Measurements from ENCODE around the gene E4F1. TPM values are rescaled to one million over a fixed set of nuclear protein-coding genes. Genes with fewer than 3 reads are reported as not detected.

E4F1 gene
- total and polyA plus RNA-seq, 2 of the 8 experiments (the other 6 are each of a cell fraction or from before 2014, with no cell fraction given) = 22.2 to 27.0 TPM

- CTCF ChIA-PET (ENCODE audit: partially characterized antibody) = interaction anchor here (0.6 to 2.7 kb wide), 3 partner anchors 11 to 39 kb away, joined by 3 to 9 read pairs (median 3); no protein-coding TSS in a partner anchor
- FAIRE-seq = no peak
- 96% methylated on average over 50 of the region's 51 CpGs; no CpG with 5 or more reads in 1 of the 2 experiments for WGBS, 2 experiments (ENCODE audit: extremely low coverage in 1 of 2, insufficient coverage in 1 of 2, insufficient read length in 1 of 2, insufficient replicate concordance in 2 of 2, low coverage in 1 of 2, low lambda C conversion rate in 2 of 2, missing lambda C conversion rate in 1 of 2)
- TF ChIP-seq CTBP2 (IDR thresholded peaks at IDR 0.05; ENCODE audit: borderline replicate concordance, insufficient read depth, insufficient read length, low read length) = no peak
- no peak for TF ChIP-seq SIX5 (IDR thresholded peaks at IDR 0.05; ENCODE audit: low read depth, low read length)
- TF ChIP-seq POLR2AphosphoS5 (IDR thresholded peaks at IDR 0.05; ENCODE audit: low read depth, low read length) = no peak; the same call in 1 of the 2 replicates
Measured at GRCh38 chr16:2233872-2234812, 10.8 kb downstream of the E4F1 start.

More at GRCh38 chr16:2233872-2234812, 10.8 kb downstream of the E4F1 start:
- DNase-seq (ENCODE audit: low read depth in 1 of 2, low spot score in 2 of 2) = no peak
- POLR2A ChIA-PET (ENCODE audit: partially characterized antibody) = interaction anchor here (0.6 to 3.1 kb wide), 4 partner anchors 18 to 28 kb away, joined by 3 to 14 read pairs (median 4); partner anchors contain the start of gene ECI1
- no peak overlapping the region for H2BK5ac ChIP-seq (ENCODE audit: low read depth, low read length)
- no peak overlapping the region for H2BK12ac ChIP-seq (ENCODE audit: low read depth, low read length)
- H2BK20ac ChIP-seq (ENCODE audit: low read length) = no peak overlapping the region
- H3K27me3 ChIP-seq (replicated peaks in 1 of 4; ENCODE audit: control insufficient read depth in 3 of 4, extremely low read depth in 1 of 4, insufficient read depth in 3 of 4, low read length in 3 of 4) = peaks cover 4 to 20% (median 16%) of the 10 kb centered on the region in 4 experiments; a peak in 6 of 7 replicates
- no peak overlapping the region for H3K18ac ChIP-seq (ENCODE audit: extremely low read depth, low read length)
- H2AK5ac ChIP-seq (ENCODE audit: low read depth, low read length) = no peak overlapping the region
- H3K9ac ChIP-seq (replicated peaks in 1 of 4; ENCODE audit: extremely low read depth in 1 of 4, low read depth in 3 of 4, low read length in 3 of 4) = no peak overlapping the region
- no peak overlapping the region for H4K5ac ChIP-seq (ENCODE audit: insufficient read length, low read depth, low read length)
- peaks cover 3 to 48% (median 6%) of the 10 kb centered on the region in 4 experiments; a peak in 5 of 8 replicates for H3K36me3 ChIP-seq (ENCODE audit: control insufficient read depth in 2 of 4, insufficient read depth in 4 of 4, low read length in 3 of 4)
- H2BK15ac ChIP-seq (ENCODE audit: low read length) = no peak overlapping the region
- H3K4me1 ChIP-seq (replicated peaks in 1 of 4; ENCODE audit: control insufficient read depth in 3 of 4, insufficient read depth in 4 of 4, low read length in 3 of 4) = peaks cover 0 to 19% (median 10%) of the 10 kb centered on the region in 4 experiments; a peak in 5 of 7 replicates
- no peak overlapping the region; the same call in 1 of the 2 replicates for H4K8ac ChIP-seq (ENCODE audit: extremely low read depth, insufficient read depth, low read length)
- no peak overlapping the region for H2AFZ ChIP-seq (ENCODE audit: low read length)
- no peak overlapping the region for H3K23ac ChIP-seq (ENCODE audit: insufficient read length)
- no peak overlapping the region for H3K4me2 ChIP-seq (ENCODE audit: insufficient read depth in 1 of 2, low read depth in 2 of 2, low read length in 2 of 2)
- no peak overlapping the region for H3K4ac ChIP-seq (replicated peaks; ENCODE audit: insufficient read length, low read depth, low read length)
- no peak overlapping the region for H3K14ac ChIP-seq (ENCODE audit: insufficient read length)
- no peaks in the 10 kb centered on the region for H3K79me2 ChIP-seq (ENCODE audit: control insufficient read depth in 1 of 2, insufficient read depth in 2 of 2, low read length in 2 of 2)
- H4K20me1 ChIP-seq (replicated peaks in 1 of 2; ENCODE audit: control insufficient read depth in 1 of 2, insufficient read depth in 2 of 2, low read length in 2 of 2) = peaks cover 3 to 16% of the 10 kb centered on the region in 2 experiments
- no peaks in the 10 kb centered on the region for H3K9me3 ChIP-seq (ENCODE audit: insufficient read depth in 2 of 2, low read depth in 1 of 2, low read length in 1 of 2)
- no peaks in the 10 kb centered on the region for H3K79me1 ChIP-seq (ENCODE audit: low read depth, low read length)
- no peak overlapping the region for H2BK120ac ChIP-seq (replicated peaks; ENCODE audit: low read depth, low read length)
- H3K56ac ChIP-seq (replicated peaks; ENCODE audit: insufficient read length, low read depth, low read length) = no peak overlapping the region
- H4K91ac ChIP-seq (replicated peaks; ENCODE audit: insufficient read length, low read length) = no peak overlapping the region
- H3K23me2 ChIP-seq (ENCODE audit: low read depth, low read length) = peaks cover 16% of the 10 kb centered on the region; the same call in 1 of the 2 replicates
- H3K27ac ChIP-seq (ENCODE audit: low read depth, low read length) = no peak overlapping the region
- no peak overlapping the region for H3K4me3 ChIP-seq (ENCODE audit: extremely low read depth in 1 of 4, insufficient read depth in 2 of 4, low read depth in 3 of 4, low read length in 4 of 4)
